ENCODE data around the gene GPR157. TPM values are rescaled to one million over a fixed set of nuclear protein-coding genes. Genes with fewer than 3 reads are reported as not detected.
A peak's percentile ranks its signal among the peaks of the same experiment; 100 is the strongest.

The GPR157 gene
- total RNA-seq, 4 donors from 2014 or later, result 6.4 to 14.3 (median 9.8) TPM

- Histone ChIP-seq H3K9me3 (no peaks in the 10 kb centered on the region), H3K36me3 (no peaks in the 10 kb centered on the region), H3K4me1 (peaks cover 14 to 34% (median 17%) of the 10 kb centered on the region in 4 donors), H3K27ac (peak overlapping the region in 3 of 4 donors; percentile 75 to 80 (median 76)), H3K4me3 (no peak overlapping the region), H3K27me3 (no peaks in the 10 kb centered on the region)
- intact Hi-C loops (cut with DNase I; ENCODE audit: low total_unique reads), result no loop called here
- TF ChIP-seq EP300 (IDR thresholded peaks at IDR 0.05; ENCODE audit: low read depth), result no peak
- no peak for TF ChIP-seq POLR2A (IDR thresholded peaks at IDR 0.05)
- no peak for TF ChIP-seq POLR2AphosphoS5 (IDR thresholded peaks at IDR 0.05)
- no peak for TF ChIP-seq CTCF (IDR thresholded peaks at IDR 0.05)
- 51% methylated on average over 7 of the region's 7 CpGs; no CpG with 5 or more reads in 1 of the 2 donors for WGBS, 2 donors (ENCODE audit: low coverage in 1 of 2)
- DNase-seq, result no peak
- in situ Hi-C loops (cut with MboI; ENCODE audit: low pct_ligation_motif_present in 1 of 4, low pct_unique_long_range_greater_than_20kb in 1 of 4, low sequenced_read_pairs in 3 of 4), result no loop called here
Measured at GRCh38 chr1:9070486-9070885, 58.4 kb downstream of the GPR157 start.

DNA sequence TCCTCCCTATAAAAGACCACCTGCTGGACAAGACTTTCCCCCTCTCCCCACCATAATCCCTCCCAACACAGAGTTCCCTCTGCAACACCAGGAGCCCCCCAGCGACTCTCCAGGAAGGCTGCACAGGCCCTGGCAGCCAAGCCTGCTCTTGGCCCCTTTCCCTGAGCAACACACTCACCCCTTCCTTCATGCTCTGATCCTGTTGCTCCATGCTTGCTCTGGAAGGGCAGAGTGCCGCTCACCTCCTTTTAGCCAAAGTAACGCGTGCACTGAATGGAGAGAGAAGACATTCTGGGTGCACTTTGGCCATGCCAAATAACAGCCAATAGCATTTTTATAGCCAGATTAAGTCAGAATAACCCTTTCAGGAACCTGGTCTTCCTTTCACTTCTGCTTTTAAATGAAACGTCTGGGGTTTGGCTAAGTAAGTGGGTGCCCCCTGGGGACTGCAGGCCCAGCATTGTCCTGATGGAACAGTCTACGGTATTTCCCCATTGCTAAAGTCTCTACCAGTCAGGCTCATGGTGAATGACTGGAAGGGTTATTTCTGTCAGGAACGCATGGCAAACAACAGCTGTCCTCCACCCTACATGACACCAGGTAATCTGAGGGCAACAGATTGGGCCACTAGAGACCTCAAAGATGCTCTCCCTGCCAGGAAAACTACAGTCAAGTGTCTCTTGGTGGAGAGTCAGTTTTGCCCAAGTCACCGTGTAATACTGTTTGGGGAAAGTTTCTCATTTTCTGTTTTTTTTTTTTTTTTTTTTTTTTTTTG lies 59.4 kb downstream of the GPR157 start, which contains the start of gene SLC2A5:
Gene SLC2A5, minus strand, starts transcription at position 310 of the 775 bp plus-strand sequence. Its CDS starts 99 bp downstream, at position 211.
- 16% methylated on average over 8 of the region's 8 CpGs; no CpG with 5 or more reads in 1 of the 2 donors for WGBS, 2 donors (ENCODE audit: low coverage in 1 of 2)
- H3K36me3 ChIP-seq, result no peaks in the 10 kb centered on the region
- H3K27ac ChIP-seq, result peak within 1 kb of the TSS; percentile 59 to 80 (median 76)
- H3K4me3 ChIP-seq, result peak within 1 kb of the TSS in 3 of 4 donors; percentile 7 to 21 (median 11)
- peak; percentile 49 for DNase-seq
- in situ Hi-C loops (cut with MboI; ENCODE audit: low pct_ligation_motif_present in 1 of 4, low pct_unique_long_range_greater_than_20kb in 1 of 4, low sequenced_read_pairs in 3 of 4), result no loop called here
- H3K27me3 ChIP-seq, result no peaks in the 10 kb centered on the region
- H3K9me3 ChIP-seq, result no peaks in the 10 kb centered on the region
- TF ChIP-seq POLR2AphosphoS5 (IDR thresholded peaks at IDR 0.05) (peak in 1 of 3 donors; percentile 28), CTCF (IDR thresholded peaks at IDR 0.05) (no peak), POLR2A (IDR thresholded peaks at IDR 0.05) (peak; percentile 33)
- intact Hi-C loops (cut with DNase I; ENCODE audit: low total_unique reads), result no loop called here
- peaks cover 17 to 34% (median 25%) of the 10 kb centered on the region in 4 donors for H3K4me1 ChIP-seq

DNA sequence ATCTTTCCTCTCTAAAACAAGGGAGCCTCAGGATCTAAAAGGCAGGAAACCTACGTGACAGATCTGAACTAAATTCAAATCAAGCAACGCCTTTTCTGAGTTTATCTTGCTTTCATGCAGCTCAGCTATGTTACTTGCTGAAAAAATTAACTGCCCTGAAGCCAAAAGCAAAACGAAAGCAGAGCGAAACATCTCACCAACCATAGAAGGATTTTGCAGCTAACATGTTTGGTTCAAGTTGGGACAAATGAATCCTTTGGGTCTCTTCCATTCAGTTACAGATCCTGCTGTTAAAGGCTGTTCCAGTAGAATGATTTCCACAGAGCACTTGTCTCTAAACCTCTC lies 59.9 kb downstream of the GPR157 start:
- intact Hi-C loops (cut with DNase I; ENCODE audit: low total_unique reads), result no loop called here
- TF ChIP-seq POLR2AphosphoS5 (IDR thresholded peaks at IDR 0.05) (no peak), EP300 (IDR thresholded peaks at IDR 0.05; ENCODE audit: low read depth) (no peak), CTCF (IDR thresholded peaks at IDR 0.05) (no peak), POLR2A (IDR thresholded peaks at IDR 0.05) (no peak)
- DNase-seq, result no peak
- Histone ChIP-seq H3K27ac (peak overlapping the region; percentile 59 to 80 (median 76)), H3K27me3 (no peaks in the 10 kb centered on the region), H3K36me3 (no peaks in the 10 kb centered on the region), H3K9me3 (no peaks in the 10 kb centered on the region), H3K4me3 (peak overlapping the region in 3 of 4 donors; percentile 7 to 21 (median 11)), H3K4me1 (peaks cover 22 to 38% (median 27%) of the 10 kb centered on the region in 4 donors)
- in situ Hi-C loops (cut with MboI; ENCODE audit: low pct_ligation_motif_present in 1 of 4, low pct_unique_long_range_greater_than_20kb in 1 of 4, low sequenced_read_pairs in 3 of 4), result no loop called here
- 17 to 18% methylated on average over 4 of the region's 4 CpGs for WGBS, 2 donors (ENCODE audit: low coverage in 1 of 2)

GRCh38 chr1:9066945-9067807 lies 61.7 kb downstream of the GPR157 start:
- no peak overlapping the region for H3K4me3 ChIP-seq
- TF ChIP-seq POLR2AphosphoS5 (IDR thresholded peaks at IDR 0.05) (peak in 1 of 3 donors; percentile 40), CTCF (IDR thresholded peaks at IDR 0.05) (no peak), EP300 (IDR thresholded peaks at IDR 0.05; ENCODE audit: low read depth) (no peak), POLR2A (IDR thresholded peaks at IDR 0.05) (no peak)
- no peaks in the 10 kb centered on the region for H3K36me3 ChIP-seq
- 86 to 94% methylated on average over 6 to 23 of the region's 24 CpGs for WGBS, 2 donors (ENCODE audit: low coverage in 1 of 2)
- H3K9me3 ChIP-seq, result no peaks in the 10 kb centered on the region
- in situ Hi-C loops (cut with MboI; ENCODE audit: low pct_ligation_motif_present in 1 of 4, low pct_unique_long_range_greater_than_20kb in 1 of 4, low sequenced_read_pairs in 3 of 4) (no loop called here), intact Hi-C loops (cut with DNase I; ENCODE audit: low total_unique reads) (no loop called here)
- no peaks in the 10 kb centered on the region for H3K27me3 ChIP-seq
- peak overlapping the region in 3 of 4 donors; percentile 24 to 68 (median 46) for H3K27ac ChIP-seq
- peak; percentile 53 for DNase-seq
- H3K4me1 ChIP-seq, result peaks cover 22 to 42% (median 27%) of the 10 kb centered on the region in 4 donors

All from transverse colon (tissue), 4 donors.